Activated CD8-positive, alpha-beta memory T cell treated with anti-CD3 and anti-CD28 coated beads, Interleukin-2, amount 50 U/mL, for 24 hours (primary cell): ENCODE data around the gene MMAB.

Experiments
- DNase-seq: peaks from one replicate; pipeline ENCODE4 v3.0.0-alpha.2; 2020; ENCODE audit errors: extremely low read depth

The MMAB gene

DNA sequence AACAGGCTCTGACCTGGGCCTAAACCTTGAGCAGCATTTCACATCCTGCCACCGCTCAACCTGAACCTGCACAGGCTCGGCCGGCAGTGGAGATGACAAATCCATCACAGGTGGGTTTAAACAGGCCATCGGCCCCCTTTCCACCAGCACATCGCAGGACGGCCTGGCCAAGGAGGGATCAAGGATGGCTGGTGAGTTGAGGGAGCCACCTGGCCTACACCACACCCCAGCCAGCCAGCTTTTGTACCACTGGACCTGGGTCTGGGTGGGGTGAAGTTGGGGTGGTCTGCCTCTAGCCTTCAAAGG is 14.2 kb downstream of the MMAB start:
- DNase-seq, result no peak

DNA sequence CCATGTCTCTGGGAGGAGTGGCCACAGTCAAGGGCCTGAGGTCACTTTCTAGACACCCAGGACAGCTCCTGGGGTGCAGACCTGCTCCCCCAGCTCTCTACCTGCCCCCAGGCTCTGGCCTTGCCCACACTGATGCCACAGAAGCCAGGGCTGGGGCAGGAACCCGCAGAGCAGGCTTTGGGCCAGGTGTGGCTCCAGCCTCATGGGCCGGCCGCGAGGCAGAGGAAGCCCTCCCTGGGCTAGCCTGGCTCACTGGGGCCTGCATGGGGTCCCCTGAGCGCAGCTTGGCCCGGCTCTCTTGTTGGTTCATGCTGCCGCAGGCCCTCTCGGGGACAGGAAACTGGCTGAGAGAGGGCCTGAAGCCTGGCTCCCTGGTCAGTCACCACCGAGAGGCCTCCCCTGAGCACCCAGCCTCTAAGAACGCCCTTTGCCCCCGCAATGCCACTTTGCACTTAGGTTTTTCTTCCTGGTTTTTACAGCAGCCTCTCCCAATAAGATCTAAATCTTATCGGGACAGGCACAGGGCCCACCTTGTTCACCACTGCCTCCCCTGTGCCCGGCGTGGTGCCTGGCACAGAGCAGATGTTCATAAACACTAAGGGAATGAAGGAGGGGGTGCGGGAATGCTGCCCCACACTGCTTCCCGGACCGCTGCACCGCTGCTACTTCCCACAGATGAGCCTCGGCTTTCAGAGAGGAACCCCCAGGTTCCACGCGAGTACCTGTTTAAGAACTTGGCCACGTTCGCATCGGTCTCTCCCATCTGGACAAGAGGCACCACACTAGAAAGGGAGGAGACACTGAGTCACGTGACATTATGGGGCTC is 14.7 kb downstream of the MMAB start:
- no peak for DNase-seq

DNA sequence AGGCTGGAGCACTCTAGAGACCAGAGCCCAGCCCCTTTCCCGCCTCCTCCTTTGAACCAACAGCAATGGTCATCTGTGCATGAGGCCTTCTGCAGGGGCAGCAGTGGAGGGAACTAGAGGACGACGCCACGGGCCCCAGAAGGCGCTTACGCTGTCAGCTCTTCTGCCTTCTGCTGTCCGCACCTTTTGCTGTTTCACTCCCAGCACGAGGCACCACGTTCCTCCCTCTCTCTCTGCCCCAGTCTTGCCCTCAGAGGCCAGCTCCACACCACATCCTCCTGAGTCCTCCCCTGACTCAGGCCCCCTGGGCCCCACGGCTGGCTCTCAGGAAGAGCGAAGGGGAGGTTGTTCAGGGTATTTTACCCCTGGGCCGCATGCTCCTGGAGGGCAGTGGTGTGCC is 15.5 kb downstream of the MMAB start:
- no peak for DNase-seq

DNA sequence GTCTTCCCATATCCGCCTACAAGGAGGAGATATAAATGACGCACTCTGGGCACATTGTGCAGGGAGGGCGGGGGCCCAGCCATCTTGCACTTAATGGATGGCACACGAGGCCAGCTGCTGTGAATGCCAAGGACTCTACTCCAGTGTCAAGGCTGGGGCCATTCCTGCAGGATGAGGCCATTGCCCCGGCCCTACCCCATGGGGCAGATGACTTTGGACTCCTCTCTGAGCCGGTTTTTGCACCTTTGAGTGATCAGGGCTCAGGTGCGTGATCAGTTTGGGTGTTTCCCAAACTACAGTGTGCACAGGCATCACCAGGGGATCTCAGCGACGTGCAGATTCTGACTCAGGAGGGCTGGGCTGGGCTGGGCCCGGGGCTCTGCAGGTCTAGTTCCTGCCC is 16.1 kb downstream of the MMAB start:
- no peak for DNase-seq

DNA sequence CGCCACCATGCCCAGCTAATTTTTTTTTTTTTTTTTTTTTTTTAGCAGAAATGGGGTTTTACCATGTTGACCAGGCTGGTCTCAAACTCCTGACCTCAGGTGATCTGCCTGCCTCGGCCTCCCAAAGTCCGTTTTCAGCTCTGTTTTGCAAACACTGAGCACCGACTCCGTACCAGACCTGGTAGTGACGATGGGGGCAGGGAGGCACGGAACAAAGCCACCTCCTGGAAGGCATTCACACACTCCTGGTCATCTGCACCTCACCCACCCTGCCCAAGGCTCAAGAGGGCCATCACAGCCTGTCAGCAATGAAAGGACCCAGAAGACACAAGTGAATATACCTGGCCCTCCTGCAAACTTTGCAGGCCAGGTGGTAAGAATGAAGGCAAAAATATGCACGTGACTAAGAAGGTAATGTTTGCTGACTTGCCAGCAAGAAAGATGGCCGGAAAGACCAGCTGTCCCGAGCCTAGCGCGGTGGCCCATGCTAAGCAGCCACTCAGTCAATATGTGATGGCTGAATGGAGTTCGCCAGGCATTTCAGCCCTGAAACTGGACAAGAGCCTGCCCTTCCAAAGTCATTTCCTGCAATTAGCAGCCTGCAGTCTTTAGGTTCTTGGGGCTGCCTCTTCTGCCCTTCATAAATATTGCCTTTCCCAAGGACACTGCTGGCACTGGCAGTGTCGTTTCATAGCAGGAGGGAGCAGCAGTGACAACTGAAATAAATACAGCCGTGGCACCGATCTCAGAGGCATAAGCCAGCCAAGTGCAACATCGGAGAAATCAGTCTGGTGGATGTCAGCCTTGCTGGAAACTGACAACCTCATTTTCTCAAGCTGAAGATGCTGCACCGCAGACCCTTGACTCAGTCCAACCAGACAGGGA is 17.6 kb downstream of the MMAB start:
- DNase-seq, result no peak

DNA sequence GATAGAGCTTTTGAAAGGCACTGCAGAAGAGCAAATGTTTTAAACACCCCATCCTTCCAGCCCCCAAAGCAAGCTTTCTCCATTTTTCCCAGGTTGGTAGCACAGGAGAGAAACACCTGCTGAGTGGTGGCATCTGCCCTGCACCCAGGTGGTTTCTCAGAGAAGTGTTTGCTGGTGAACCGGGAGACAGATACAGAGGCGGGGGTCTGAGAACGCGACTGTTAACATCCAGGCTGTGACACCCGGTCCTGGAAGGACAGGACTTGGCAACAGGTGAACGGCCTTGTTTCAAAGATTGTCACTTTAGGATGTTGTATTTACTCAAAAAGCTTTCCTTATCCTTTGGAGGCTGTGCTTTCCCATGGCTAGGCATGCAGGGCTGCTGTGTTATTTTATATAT is 18.5 kb downstream of the MMAB start:
- no peak for DNase-seq

DNA sequence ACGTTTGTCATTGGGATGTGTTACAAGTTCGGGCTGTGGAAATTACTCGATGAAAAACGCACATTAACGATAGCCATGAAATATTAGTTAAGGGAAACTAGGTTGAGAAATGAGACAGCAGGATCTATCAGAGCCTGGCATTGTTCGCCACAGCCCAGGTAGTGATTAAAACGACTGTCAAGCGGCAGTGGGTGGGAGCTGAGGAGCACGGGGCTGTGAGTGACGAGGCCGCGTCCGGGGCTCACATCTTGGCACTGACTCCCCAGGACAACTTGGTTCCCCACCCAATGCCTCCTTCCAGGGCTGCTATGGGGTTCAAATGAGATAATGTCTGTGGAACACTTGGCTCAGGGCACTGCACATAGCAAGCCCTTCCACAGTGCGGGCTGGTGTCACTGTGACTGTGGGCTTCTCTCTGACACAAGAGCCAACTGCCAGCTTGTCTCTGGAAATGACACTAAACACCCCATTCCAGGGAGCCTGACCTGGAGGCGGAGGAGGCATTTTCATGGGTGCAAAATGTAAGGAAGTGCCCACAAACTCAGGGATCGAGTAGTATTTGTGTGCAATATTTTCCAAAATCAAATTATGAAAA is 19.3 kb downstream of the MMAB start:
- no peak for DNase-seq

DNA sequence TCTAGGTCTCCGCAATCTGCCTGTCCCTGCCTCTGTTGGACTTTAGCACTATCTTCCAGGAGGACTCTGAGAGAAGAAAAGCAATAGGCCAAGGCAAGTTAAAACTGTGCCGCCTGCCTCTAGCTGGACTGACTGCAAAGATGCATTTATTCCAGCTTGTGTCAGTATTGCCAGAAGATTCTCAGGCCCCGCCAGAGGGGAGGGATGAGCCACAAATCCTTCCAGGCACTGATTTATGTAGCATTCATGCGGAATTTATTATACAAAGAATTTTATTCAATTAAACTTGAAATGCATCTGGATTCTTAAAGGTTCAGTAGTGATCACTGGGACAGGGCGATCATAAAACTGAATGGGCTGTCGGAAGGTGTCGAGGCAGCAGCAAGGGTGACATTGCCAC is 19.8 kb downstream of the MMAB start:
- DNase-seq, result no peak

DNA sequence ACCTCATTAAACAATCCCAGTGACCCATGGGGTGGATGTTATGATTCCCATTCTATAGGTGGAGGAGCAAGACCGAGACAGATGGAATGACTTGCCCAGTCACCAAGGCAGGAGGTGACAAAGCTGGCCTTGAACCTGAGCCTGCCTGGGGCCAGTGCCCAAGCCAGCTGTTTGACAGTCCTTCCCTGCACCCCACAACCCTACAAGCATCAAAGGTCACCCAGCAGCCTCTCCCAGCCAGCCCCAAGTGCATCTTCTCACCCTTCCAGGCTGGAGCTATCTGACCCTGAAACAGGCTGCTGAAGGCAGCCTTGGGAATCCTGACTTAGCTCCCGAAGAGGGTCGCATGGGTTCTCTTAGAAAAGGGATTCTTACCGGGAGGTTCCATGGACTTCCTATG is 20.3 kb downstream of the MMAB start:
- no peak for DNase-seq

DNA sequence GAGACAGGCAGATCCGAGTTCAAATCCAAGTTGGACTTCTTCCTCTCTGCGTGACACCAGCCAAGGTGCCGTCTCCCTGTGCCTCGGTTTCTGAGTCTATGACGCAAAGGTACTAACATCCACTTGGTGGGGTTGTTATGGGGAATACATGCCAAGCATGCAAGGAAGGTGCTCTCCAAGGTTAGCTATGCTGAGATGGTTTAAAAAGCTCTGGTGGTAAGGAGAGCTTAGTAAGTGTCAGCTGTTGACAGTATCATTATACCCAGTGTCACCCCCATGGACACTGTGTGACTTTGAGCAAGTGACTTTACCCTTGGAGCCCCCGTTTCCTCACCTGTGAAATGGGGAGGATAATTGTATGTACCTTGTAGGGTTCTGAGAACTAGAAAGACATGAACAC is 22.2 kb downstream of the MMAB start:
- no peak for DNase-seq

DNA sequence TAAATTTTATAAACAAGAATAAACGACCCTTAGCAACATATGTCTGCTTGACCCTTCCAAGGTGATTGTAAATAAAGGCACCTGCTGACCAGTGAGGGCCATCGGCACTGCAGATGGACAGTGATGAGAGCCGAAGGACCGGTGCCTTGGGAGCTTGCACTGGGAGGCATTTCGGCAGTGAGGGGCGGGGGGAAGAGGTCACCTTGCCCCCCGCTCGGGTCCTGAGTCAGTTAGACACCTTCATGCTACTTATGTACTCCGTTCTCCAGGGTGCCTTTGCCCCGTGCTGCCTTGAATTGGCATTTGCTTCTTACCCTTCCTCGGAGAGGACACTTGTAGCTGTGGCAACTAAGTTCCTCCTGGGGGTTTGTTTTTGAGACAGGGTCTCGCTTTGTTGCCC is 23.0 kb downstream of the MMAB start:
- no peak for DNase-seq

DNA sequence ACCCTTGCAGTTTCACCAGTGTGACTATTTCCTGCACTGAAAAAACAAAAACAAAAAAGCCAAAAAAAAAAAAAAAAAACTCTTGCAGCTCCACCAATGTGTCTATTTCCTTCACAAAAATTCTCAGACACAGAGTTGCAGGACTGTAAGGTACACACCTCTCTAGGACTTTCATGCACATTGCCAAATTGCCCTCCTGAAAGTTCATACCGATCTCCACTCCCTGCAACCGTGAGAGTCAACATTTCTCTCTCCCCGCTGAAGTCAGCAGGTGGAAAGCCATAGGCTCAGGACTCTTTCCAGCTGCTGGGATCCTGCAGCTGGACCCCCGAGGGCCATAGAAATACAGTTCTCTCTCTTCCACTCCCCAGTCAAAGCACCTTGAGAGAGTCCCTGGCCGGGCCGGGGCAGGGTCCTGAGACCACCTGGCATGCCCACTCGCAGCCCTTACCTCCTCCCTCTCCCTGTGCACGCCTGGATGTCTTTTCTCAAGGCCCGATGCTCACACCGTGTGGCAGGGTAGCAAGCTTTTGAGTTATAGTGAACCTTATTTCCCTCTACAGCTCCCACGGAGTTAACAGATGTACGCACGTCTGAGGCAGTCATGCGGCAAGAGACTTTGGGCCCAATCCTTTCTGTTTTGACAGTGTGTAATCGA is 23.6 kb downstream of the MMAB start:
- DNase-seq, result no peak

DNA sequence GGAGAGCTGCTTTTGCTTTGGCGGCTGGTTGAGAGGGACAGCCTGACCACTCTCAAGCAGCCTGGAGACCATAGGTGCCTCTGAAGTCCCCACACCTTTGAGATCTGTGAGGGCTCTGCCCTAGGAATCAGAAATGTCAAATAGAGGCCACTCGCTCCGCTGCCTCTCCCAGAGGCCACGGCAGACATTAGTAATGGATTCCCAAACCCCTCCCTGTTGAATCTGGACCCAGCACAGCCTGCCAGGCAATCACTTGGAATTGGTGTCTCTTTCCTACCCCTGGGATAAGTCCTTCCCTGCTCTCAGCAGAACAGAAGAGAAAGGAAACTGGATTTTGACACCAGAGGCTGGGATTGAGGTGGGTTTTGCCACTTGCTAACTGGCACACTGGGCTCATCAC is 25.0 kb downstream of the MMAB start:
- DNase-seq, result no peak

DNA sequence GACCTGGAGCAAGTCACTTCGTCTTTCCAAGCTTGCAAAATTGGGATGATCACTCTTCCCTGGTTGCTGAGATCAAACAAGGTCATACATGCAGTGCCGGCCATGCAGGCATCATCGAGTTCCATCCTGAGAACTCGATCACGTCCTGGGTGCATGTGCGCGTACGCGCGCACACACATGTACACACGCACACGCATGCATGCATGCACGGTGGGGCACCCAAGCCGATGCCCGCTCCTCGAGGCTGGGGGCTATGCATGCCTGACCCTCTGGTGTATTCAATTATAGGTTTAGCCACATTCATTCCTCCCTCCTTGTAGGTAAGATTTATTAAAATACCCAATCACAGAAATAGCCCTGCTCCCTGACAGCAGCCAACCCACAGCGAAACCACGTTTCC is 26.0 kb downstream of the MMAB start:
- no peak for DNase-seq

DNA sequence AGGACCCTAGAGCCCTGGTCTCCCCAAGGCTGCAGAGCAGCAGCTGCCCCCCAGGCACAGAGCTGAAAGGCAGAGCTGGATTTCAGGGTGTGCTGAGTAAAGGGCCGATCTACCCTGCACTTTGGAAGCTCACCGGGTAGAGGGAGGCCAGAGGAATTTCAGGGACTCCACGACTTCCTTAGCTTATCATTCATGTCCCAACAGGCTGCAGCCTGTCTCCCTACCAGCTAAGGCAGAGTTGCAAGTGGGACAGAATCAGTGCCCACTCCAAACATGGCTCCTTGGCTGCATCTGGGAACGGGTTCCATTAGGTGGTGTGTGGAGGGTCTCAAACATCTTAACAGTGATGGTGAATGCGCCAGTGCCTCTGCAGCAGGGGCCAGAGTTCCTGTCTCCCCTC is 27.5 kb downstream of the MMAB start:
- no peak for DNase-seq

DNA sequence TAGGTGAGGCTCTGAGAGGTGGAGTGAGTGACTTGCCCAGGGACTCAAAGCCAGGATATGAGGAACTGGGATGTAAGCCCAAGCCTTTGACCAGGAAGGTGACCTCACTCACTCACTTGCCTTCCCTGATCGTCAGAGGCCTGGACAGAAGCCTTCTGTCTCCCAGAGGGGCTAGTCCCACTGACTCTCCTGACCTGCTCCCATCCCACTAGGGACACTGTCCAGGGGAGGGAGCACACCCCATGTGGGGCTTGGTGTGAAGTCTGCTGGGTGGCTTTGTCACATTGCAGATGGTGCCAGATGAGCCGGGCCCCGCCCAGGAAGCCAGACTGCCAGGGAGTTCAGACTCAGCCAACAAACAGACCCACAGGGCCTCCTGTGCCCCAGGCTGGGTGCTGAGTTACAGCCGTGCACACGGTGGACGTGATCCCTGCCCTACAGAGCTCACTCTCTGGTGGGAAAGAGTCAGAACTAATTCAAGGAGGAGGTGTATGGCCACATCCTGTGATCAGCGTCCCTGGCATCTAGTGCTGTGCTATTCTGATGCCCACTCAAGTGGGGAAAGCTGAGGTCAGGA is 28.3 kb downstream of the MMAB start:
- no peak for DNase-seq

DNA sequence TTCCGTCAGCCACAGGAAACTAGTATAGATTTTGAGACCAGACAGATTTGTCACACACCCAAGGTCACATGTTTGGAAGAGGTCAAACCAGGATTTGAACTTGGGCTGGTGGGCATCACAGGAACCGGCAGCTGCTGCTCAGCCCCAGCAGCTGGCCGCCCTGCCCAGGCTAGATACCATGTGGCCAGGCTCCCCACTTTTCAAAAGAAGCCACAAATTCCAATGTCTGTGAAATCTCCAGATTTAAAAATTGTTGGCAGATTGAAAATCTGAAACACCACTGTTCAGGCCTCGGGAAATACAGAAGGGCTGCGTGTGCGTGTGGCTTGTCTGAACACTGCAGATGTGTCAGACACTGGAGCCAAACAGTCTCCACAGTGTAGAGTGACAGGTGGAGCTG is 30.4 kb downstream of the MMAB start:
- DNase-seq, result no peak

DNA sequence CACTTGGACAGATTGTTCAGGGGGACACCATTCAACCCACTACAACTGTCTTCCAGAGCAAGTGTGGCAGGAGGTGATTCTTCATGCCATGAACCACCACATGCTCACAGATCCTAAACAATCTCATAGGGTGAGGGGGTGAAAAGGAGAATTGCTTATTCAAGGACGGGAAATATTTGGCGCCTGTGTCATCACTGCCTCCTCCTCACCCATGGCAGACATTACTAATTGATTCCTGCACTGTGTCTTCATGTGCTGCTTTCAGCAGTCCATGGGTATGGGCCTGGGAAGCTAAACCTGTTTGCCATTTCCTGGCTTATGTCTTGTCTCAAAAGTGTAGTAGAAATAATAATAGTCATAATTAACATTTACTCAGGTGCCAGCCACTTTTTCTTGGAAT is 31.3 kb downstream of the MMAB start:
- no peak for DNase-seq

DNA sequence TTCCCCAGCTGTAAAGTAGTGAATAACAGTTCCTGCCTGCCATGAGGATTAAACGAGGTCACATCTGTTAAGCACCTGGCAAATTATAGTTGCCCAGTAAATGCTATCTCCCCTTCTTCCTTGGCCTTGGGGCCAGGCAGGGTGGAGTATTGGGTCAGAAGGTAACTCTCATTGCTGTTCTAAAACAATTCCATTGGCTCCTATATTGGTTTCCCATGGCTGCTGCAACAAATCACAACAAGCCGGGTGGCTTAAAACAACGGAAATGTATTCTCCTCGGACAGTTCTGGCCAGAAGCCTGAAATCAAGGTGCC is 31.9 kb downstream of the MMAB start:
- DNase-seq, result no peak

DNA sequence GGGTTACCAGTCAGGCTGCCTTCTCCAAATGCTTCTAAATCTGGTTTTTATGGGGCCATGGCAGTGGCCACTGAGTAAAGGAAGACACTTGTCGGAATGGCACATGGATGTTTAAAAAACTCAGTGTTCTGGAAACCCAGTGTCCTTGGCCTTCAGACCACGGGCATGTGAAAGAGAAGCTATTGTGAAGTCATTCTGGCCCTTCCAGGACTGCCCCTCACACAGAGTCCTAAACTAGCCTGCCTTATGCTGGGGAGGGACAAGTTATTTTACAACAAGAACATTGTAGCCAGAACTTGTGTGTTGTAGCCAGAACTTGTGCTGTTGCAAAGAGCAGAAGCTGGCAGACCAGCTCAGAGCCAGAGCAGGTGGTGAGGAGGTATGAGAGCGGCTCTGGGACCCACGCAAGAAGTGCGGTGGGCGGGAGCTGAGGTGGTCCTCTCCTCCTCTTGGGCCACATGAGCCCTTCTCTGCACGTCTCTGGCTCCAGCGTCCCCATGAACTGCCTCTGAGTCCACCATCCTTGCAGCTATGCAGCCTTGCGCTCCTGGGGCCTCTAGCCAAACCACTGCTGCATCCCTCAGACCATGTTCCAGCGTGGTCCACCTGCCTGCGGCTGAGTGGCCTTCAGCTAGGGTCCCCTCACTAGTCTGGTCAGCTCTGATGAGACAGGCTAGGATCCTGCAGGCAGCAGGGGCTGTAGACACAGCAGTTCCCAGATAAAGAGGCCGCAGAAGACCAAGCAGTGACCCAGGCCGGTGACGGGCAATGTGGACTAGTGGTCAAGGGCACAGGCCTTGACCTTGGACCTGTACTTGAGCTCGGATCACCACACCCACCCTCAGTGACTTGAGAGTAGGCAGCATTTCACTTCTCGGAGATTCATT is 32.5 kb downstream of the MMAB start:
- no peak for DNase-seq

DNA sequence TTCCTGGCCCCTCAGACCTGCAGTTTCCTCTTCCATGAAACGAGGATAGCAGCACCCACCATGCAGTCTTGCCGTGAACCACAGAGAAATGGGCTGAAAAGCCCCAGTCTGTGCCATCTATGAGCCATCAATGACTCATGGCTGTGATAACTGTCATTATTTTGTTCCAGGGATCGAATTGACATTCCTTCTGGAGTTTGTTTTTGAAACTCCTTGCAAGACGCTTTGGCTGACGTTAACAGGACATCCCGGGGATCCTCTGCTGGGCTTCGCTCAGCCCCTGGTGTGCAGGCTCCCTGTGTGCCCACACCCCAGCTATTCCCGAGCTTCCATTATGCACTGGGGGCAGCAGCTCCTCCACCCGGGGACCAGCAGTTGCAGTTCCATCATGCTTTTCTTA is 33.8 kb downstream of the MMAB start:
- DNase-seq, result no peak
